Fibroblast of skin of back (primary cell): ENCODE measurements around the gene SAMM50.
A peak's percentile ranks its signal among the peaks of the same experiment; 100 is the strongest.

Experiments used
- DNase-seq: peaks from one replicate; pipeline ENCODE4 v3.0.0-alpha.2; 2013

The SAMM50 gene

GRCh38 chr22:43946384-43946667, 8.9 kb upstream of the SAMM50 start:
- no peak for DNase-seq

GRCh38 chr22:43948836-43949406, 6.3 kb upstream of the SAMM50 start:
- no peak for DNase-seq

- no peak for DNase-seq
Observed at GRCh38 chr22:43951391-43951790, 3.9 kb upstream of the SAMM50 start.

GRCh38 chr22:43951966-43952365, 3.3 kb upstream of the SAMM50 start:
- no peak for DNase-seq

GRCh38 chr22:43953988-43954785, 1.1 kb upstream of the SAMM50 start:
- no peak for DNase-seq

GRCh38 chr22:43955883-43956782, 891 bp downstream of the SAMM50 start:
- no peak for DNase-seq

GRCh38 chr22:43956805-43957463, 1.7 kb downstream of the SAMM50 start:
- DNase-seq, result no peak

- peak; percentile 7 for DNase-seq
Observed at GRCh38 chr22:43957871-43958270, 2.6 kb downstream of the SAMM50 start.

GRCh38 chr22:43964314-43964857, 9.1 kb downstream of the SAMM50 start:
- no peak for DNase-seq

GRCh38 chr22:43967069-43967468, 11.8 kb downstream of the SAMM50 start:
- DNase-seq, result no peak

- no peak for DNase-seq
Observed at GRCh38 chr22:43968614-43969013, 13.4 kb downstream of the SAMM50 start.

GRCh38 chr22:43969021-43969878, 14.0 kb downstream of the SAMM50 start:
- no peak for DNase-seq

GRCh38 chr22:43969989-43970755, 14.9 kb downstream of the SAMM50 start:
- no peak for DNase-seq

GRCh38 chr22:43971112-43971511, 15.9 kb downstream of the SAMM50 start:
- no peak for DNase-seq

GRCh38 chr22:43972931-43973462, 17.8 kb downstream of the SAMM50 start:
- no peak for DNase-seq

- DNase-seq, result no peak
Observed at GRCh38 chr22:43974028-43974545, 18.8 kb downstream of the SAMM50 start.

GRCh38 chr22:43975041-43975440, 19.8 kb downstream of the SAMM50 start:
- no peak for DNase-seq

GRCh38 chr22:43976861-43977795, 21.9 kb downstream of the SAMM50 start:
- DNase-seq, result no peak

GRCh38 chr22:43978558-43978957, 23.3 kb downstream of the SAMM50 start:
- DNase-seq, result no peak
